Raji (cell line): ENCODE measurements around the gene BAHCC1.

Source experiments
- POLR2A ChIP-seq: IDR thresholded peaks from 2 replicates; pipeline ENCODE4 v1.6.1; 2011; ENCODE audit warnings: low read depth, low read length, control low read depth; ENCODE audit not compliant: insufficient read depth

BAHCC1 gene

DNA sequence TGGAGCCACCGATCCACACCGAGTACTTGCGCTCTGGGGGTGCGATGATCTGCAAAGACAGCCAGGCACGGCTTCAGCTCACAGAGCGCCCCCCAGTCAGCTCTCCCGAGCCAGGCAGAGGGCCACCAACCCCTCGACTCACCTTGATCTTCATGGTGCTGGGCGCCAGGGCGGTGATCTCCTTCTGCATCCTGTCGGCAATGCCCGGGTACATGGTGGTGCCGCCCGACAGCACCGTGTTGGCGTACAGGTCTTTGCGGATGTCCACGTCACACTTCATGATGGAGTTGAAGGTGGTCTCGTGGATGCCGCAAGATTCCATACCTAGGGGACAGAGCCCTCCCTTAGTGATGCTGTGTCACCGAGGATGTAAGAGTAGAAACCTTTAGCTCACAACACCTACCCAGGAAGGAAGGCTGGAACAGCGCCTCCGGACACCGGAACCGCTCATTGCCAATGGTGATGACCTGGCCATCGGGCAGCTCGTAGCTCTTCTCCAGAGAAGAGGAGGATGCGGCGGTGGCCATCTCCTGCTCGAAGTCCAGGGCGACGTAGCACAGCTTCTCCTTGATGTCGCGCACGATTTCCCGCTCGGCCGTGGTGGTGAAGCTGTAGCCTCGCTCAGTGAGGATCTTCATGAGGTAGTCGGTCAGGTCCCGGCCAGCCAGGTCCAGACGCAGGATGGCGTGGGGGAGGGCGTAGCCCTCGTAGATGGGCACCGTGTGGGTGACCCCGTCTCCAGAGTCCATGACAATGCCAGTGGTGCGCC is 115.7 kb downstream of the BAHCC1 start:
- TF ChIP-seq POLR2A: no peak; the same call in 1 of the 2 replicates

DNA sequence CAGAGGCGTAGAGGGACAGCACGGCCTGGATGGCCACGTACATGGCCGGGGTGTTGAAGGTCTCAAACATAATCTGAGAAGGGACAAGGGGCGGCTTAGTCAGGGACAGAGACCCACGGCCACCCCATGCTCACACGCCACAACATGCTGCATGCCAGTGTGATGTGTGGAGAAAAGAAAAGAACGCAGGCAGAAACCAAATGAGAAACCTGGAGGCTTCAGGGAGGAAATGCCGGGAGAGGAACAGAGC is 116.2 kb downstream of the BAHCC1 start:
- no peak for TF ChIP-seq POLR2A

DNA sequence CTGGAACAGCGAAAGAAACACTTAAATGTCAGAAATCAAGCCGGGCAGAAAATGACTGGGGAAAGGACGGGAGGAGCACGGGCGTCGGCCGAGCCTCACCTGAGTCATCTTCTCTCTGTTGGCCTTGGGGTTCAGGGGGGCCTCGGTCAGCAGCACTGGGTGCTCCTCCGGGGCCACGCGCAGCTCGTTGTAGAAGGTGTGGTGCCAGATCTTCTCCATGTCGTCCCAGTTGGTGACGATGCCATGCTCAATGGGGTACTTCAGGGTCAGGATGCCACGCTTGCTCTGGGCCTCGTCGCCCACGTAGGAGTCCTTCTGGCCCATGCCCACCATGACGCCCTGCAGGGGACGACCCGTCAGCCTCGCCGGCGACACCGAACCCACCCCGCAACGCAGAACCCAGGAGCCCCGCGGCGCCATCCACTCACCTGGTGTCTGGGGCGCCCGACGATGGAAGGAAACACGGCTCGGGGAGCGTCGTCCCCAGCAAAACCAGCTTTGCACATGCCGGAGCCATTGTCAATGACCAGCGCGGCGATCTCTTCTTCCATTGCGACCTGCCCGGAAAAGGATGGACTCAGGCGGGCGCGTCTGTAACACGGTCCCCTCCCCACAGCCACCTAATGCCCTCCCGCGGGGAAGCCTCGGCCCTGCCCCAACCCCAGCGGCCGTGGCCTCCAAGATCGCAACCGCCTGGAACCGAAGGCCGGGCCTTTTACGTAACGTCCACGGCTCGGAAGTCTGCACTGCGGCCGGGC is 116.7 kb downstream of the BAHCC1 start:
- peak; percentile 60 for TF ChIP-seq POLR2A

DNA sequence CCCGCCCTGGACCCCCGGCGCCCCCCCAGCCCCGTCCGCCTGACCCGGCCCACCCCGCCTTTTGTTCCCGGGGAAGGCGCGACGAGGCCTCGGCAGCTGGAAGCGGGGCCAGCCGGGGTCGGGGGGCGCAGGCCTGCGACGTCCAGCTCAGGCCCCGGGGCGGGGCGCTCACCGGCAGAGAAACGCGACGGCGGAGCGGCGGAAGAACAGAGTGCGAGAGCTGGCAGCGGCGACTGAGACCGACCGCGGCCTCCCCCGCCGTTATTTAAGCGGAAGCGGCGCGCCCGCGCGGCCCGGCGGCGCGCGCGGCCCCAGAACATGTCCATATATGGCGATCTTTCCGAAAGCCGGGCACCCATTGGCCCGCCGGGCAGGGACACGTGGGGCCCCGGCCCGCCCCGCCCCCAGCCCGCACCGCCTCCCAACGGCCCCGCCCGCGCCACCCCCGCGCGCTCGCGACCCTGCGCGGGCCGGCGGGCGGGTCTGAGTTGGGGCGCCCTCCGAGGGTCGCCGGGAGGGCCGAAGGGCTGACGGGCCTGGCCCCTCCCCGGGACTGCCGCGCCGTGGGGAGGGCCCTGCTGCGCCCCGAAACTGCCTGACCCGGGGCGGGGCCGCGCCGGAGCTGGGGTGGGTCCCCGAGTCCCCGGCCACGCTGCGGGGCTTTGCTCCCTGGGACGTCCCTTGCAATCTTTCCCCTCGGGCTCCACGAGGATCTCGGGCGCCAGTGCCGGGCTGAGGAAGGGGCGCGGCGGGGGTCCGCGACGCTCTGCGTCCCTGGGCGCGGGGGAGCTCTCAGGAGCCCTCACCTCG is 117.5 kb downstream of the BAHCC1 start, which contains the start of gene ACTG1:
Gene ACTG1, minus strand, starts transcription at position 238 of the 810 bp plus-strand sequence. CDS start 445 bp downstream, outside the sequence.
- peak; percentile 92 for TF ChIP-seq POLR2A

DNA sequence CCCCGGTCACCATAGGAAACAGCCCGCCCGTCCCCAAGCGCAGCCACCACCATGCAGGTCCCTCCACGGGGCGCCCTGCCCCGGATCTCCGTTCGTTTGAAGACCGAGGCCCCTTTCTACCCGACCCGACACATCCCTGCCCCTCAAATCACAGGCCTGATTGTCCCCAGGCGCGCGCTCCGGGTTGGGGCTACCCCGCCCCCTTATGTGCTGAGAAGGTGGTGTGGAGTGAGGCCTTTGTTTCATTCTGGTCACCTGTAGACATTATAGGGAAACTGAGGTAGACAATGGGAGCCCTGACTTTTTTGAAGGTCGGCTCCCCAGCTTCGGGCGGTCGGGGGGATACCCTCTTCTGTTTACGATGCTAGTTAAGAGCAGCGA is 118.1 kb downstream of the BAHCC1 start:
- TF ChIP-seq POLR2A: peak; percentile 42; the same call in 1 of the 2 replicates

DNA sequence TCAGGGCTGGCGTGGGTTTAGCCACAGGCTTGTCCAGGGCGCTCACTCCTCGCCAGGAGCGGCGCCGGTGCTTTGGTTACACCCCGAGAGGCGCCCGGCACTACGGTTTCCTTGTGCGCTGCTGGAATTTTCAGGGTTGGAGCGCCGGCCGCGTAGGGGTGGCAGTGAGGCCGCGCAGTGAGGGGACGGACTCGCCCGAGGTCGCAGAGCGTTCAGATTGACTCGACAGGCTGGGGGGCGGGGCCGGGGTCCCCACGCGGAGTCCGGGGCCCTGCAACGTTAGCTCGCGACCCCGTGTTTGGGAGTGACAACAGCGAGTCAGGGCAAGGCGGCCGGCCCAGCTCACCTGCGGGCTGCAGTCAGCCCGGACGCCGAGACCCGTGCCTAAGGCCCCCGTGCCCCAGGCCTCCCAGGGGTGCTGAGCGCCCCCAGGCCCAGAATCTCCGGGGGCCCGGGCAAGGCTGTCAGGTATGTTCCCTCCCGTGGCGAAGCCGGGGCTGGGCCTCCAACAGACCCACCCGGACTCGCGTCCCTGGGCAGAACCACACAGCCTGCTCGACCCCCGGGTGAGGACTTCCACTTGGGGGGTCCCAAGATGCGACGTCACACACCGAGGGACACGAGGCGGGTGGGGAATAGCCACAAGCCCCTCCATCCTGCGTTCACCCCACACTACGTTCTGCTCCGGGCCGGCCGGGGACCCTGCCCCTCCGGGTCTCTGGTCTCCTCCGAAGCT is 118.7 kb downstream of the BAHCC1 start:
- TF ChIP-seq POLR2A: no peak; the same call in 1 of the 2 replicates

DNA sequence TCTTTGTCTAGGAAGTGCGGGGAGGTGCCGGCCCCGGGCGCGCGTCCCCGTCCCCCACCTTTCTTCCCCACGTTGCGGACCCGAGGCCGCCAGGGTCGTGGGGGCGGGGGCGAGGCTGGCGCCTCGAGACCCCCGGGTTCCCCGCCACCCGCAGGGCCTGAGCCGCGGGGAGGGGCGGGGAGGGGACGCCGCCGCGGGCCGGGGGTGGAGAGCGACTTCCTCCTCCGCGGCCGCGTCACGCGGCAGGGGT is 119.2 kb downstream of the BAHCC1 start:
- TF ChIP-seq POLR2A: no peak

DNA sequence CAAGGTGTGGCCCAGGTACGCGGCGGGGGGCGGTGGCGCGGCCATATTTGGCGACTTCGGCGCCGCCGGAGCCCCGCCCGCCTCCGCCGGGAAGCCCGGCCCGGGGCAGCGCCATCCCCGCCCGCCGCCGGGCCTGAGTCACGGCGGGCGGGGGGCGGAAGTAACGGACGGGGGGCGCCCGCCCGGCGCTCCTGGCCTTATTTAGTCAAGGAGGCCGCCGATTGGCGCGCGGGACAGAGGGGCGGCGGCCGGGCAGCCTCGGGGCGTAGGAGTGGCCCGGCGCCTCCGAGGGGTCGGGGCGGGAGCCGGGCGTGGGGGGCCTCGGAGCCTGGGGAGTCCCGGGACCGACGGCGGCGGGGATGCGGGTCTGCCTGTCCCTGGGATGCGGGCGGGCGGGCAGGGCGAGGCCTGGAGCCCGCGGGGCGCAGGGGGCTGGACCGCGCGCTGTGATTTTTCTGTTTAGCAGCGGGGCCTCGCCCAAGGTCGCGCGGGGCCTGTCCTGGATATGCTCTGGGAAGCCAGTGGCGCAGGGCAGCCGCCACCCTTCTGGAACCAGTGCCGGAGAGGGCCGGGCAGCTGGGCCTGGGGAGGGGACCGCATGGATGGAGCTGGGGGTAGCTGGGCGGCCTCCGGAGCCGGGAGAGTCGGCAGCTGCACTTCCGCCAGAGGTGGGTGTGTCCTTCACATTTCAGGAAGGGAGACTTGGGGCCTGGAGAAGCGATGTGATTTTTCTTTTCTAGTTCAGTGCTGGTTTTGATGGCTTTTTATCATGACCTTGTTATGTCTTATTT is 119.7 kb downstream of the BAHCC1 start:
- TF ChIP-seq POLR2A: peak; percentile 71

DNA sequence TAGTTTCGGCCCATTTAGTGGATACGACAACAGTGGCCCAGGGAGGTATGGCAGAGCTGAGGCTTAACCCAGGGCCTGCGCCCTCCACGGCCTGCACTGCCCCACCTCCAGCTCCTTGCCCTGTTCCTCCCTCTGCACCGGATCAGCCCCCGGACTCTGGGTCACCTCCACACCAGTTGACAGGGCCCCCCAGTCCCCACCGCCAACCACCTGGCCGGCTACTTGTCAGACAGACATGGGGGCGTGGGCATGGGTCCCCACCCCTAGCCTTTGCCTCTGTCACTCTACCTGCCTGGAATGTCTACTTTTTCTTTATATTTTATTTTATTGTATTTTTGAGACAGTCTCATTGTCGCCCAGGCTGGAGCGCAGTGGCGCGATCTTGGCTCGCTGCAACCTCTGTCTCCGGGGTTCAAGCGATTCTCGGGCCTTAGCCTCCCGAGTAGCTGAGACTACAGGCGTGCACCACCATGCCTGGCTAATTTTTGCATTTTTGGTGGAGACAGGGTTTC is 120.3 kb downstream of the BAHCC1 start:
- peak; percentile 27; the same call in 1 of the 2 replicates for TF ChIP-seq POLR2A
